ENCODE results near the gene BLOC1S6.

GRCh38 chr15:45630917-45631691, 43.9 kb downstream of the BLOC1S6 start:
- TF ChIP-seq, protein P1, sequence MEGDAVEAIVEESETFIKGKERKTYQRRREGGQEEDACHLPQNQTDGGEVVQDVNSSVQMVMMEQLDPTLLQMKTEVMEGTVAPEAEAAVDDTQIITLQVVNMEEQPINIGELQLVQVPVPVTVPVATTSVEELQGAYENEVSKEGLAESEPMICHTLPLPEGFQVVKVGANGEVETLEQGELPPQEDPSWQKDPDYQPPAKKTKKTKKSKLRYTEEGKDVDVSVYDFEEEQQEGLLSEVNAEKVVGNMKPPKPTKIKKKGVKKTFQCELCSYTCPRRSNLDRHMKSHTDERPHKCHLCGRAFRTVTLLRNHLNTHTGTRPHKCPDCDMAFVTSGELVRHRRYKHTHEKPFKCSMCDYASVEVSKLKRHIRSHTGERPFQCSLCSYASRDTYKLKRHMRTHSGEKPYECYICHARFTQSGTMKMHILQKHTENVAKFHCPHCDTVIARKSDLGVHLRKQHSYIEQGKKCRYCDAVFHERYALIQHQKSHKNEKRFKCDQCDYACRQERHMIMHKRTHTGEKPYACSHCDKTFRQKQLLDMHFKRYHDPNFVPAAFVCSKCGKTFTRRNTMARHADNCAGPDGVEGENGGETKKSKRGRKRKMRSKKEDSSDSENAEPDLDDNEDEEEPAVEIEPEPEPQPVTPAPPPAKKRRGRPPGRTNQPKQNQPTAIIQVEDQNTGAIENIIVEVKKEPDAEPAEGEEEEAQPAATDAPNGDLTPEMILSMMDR (IDR thresholded peaks at IDR 0.05; ENCODE audit: insufficient read depth, low read depth, low read length), result no peak
- no peak for TF ChIP-seq EZH2 (IDR thresholded peaks at IDR 0.05; ENCODE audit: insufficient read depth, low read length)
